ENCODE measurements around the gene SBNO2. TPM values are rescaled to one million over a fixed set of nuclear protein-coding genes. Genes with fewer than 3 reads are reported as not detected.

SBNO2 gene
- total RNA-seq, 1 experiment from 2014 or later, result 46.3 TPM

DNA sequence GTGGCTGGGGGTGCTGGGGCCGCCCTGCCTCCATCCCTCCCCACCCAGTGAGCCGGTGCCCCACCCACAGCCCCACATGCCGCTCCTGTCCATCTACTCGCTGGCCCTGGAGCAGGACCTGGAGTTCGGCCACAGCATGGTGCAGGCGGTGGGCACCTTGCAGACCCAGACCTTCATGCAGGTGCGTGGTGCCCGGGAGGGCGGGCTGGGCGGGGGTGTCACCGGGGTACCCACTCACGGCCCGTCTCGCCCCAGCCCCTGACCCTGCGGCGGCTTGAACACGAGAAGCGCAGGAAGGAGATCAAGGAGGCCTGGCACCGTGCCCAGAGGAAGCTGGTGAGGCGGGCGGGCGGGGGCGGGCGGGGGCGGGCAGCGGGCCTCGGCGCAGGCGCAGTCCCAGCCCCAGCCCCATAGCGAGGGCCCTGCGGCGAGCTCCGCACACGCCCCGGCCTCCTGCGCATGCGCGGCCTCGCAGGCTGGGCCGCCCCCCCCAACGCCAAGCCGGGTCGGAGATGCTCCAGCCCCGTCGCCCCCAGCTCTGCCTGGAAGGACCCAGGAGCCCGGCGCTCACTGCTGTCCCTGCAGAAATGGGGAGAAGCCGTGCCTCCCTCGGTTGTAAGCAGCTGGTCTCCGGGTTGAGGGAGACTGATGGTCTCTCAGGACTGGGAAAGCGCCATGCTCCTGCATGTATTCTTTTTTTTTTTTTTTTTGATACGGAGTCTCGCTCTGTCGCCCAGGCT is 99.4 kb downstream of the SBNO2 start:
- Histone ChIP-seq H2AK5ac (ENCODE audit: insufficient read length, low read length) (no peak overlapping the region), H2BK12ac (ENCODE audit: insufficient read length, low read depth, low read length) (no peak overlapping the region), H3K18ac (ENCODE audit: insufficient read length, low read depth, low read length) (no peak overlapping the region), H3K23ac (ENCODE audit: insufficient read length, low read depth, low read length) (no peak overlapping the region), H3K4me2 (ENCODE audit: insufficient read depth, insufficient read length, low read length) (no peak overlapping the region), H4K8ac (replicated peaks; ENCODE audit: insufficient read length, low read depth, low read length) (no peak overlapping the region), H3K56ac (ENCODE audit: insufficient read length, low read depth, low read length) (no peak overlapping the region), H3T11ph (ENCODE audit: low read length) (no peak overlapping the region), H3K9me3 (ENCODE audit: control insufficient read depth, low read depth, low read length) (no peaks in the 10 kb centered on the region), H3K79me1 (ENCODE audit: insufficient read depth, low read depth, low read length, poor library complexity, severe bottlenecking) (no peaks in the 10 kb centered on the region), H3K14ac (ENCODE audit: insufficient read depth, low read length) (no peak overlapping the region), H2BK15ac (ENCODE audit: low read depth, low read length) (no peak overlapping the region), H3K4ac (ENCODE audit: low read depth, low read length) (no peak overlapping the region), H4K91ac (ENCODE audit: insufficient read length, low read depth, low read length) (no peak overlapping the region), H2AFZ (ENCODE audit: low read length) (no peak overlapping the region), H3K4me1 (ENCODE audit: insufficient read depth, low read length) (no peaks in the 10 kb centered on the region), H3K9ac (ENCODE audit: extremely low read depth, insufficient read length, low read length) (no peak overlapping the region), H3K27ac (ENCODE audit: insufficient read length, low read depth, low read length) (no peak overlapping the region), H3K23me2 (ENCODE audit: insufficient read length, low read depth, low read length, poor library complexity, severe bottlenecking) (peaks cover 5% of the 10 kb centered on the region), H2BK5ac (ENCODE audit: insufficient read length, low read length) (no peak overlapping the region), H2BK20ac (ENCODE audit: low read depth, low read length, poor library complexity, severe bottlenecking) (no peak overlapping the region), H3K27me3 (ENCODE audit: insufficient read depth, low read length) (no peaks in the 10 kb centered on the region; the same call in 1 of the 2 replicates), H3K79me2 (ENCODE audit: insufficient read depth, low read length) (no peaks in the 10 kb centered on the region), H4K20me1 (ENCODE audit: control insufficient read depth, insufficient read depth, insufficient read length) (no peaks in the 10 kb centered on the region), H2BK120ac (ENCODE audit: low read depth, low read length, poor library complexity, severe bottlenecking) (no peak overlapping the region), H4K5ac (ENCODE audit: insufficient read length, low read depth, low read length) (no peak overlapping the region)
- TF ChIP-seq, protein P1, sequence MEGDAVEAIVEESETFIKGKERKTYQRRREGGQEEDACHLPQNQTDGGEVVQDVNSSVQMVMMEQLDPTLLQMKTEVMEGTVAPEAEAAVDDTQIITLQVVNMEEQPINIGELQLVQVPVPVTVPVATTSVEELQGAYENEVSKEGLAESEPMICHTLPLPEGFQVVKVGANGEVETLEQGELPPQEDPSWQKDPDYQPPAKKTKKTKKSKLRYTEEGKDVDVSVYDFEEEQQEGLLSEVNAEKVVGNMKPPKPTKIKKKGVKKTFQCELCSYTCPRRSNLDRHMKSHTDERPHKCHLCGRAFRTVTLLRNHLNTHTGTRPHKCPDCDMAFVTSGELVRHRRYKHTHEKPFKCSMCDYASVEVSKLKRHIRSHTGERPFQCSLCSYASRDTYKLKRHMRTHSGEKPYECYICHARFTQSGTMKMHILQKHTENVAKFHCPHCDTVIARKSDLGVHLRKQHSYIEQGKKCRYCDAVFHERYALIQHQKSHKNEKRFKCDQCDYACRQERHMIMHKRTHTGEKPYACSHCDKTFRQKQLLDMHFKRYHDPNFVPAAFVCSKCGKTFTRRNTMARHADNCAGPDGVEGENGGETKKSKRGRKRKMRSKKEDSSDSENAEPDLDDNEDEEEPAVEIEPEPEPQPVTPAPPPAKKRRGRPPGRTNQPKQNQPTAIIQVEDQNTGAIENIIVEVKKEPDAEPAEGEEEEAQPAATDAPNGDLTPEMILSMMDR (conservative IDR thresholded peaks at IDR 0.05), result no peak
- no peaks in the 10 kb centered on the region for H3K9me3 Mint-ChIP-seq
- peaks cover 4 to 6% of the 10 kb centered on the region in 2 experiments; a peak in 3 of 4 replicates for H3K4me1 Mint-ChIP-seq
- H3K36me3 Mint-ChIP-seq (ENCODE audit: insufficient read depth in 1 of 3, low read depth in 3 of 3), result peaks cover 9 to 36% (median 28%) of the 10 kb centered on the region in 3 experiments
- H3K27me3 Mint-ChIP-seq (ENCODE audit: low read depth), result peaks cover 22% of the 10 kb centered on the region
- H3K27ac Mint-ChIP-seq, result no peak overlapping the region
- DNase-seq, result no peak
- no CpG with 5 or more reads among the region's 54 CpGs for WGBS (ENCODE audit: extremely low coverage, insufficient read length, low lambda C conversion rate)
- no peak overlapping the region for H3K4me3 Mint-ChIP-seq
